Erythroblast (primary cell): ENCODE measurements around the gene EDA.
"Not testable (repeated sequence)": the region's sequence is repeated elsewhere in the genome, so short reads cannot be mapped to it uniquely, and the experiment has no call there.

ENCODE experiments used
- GATA1 ChIP-seq: IDR thresholded peaks from 2 replicates; pipeline ENCODE4 v1.6.1; 2011; ENCODE audit warnings: low read depth, mild to moderate bottlenecking, control low read depth, low read length, moderate library complexity
- POLR2A ChIP-seq: IDR thresholded peaks from 2 replicates; pipeline ENCODE4 v1.6.1; 2011; ENCODE audit warnings: mild to moderate bottlenecking, low read length

DNA sequence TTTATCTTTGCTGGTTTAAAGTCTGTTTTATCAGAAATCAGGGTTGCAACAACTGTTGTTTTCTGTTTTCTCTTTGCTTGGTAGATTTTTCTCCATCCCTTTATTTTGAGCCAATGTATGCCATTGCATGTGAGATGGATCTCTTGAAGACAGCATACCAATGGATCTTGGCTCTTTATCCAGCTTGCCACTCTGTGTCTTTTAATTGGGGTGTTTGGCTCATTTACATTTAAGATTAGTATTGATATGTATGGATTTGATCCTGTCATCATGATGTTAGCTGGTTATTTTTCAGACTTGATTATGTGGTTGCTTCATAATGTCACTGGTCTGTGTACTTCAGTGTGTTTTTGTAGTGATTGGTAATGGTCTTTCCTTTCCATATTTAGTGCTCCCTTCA lies 244.1 kb downstream of the EDA start:
- not testable (repeated sequence) for TF ChIP-seq POLR2A, GATA1
